Keratinocyte (primary cell): ENCODE results near the gene CWC27. TPM values are rescaled to one million over a fixed set of nuclear protein-coding genes. Genes with fewer than 3 reads are reported as not detected.

Experiments used
- DNase-seq: peaks from one replicate; pipeline ENCODE4 v3.0.0-alpha.2; 2011; ENCODE audit warnings: low read depth, missing footprints, low spot score
- FAIRE-seq: peaks from 2 replicates; lab custom pipeline; 2011; peaks lifted over from hg19 to GRCh38; lab: Jason Lieb, UNC
- H2AFZ ChIP-seq: 2 replicates; pipeline ENCODE4 v1.6.0; 2012; ENCODE audit warnings: low read length, control low read depth, inconsistent platforms; ENCODE audit not compliant: control insufficient read depth
- H3K27ac ChIP-seq: 2 replicates; pipeline ENCODE4 v1.5.1; 2011; ENCODE audit warnings: low read length; ENCODE audit not compliant: control insufficient read depth, insufficient read depth
- H3K27me3 ChIP-seq: 3 replicates; pipeline ENCODE4 v1.6.0; 2011; ENCODE audit warnings: low read length; ENCODE audit not compliant: control insufficient read depth, insufficient read depth; ENCODE audit errors: extremely low read depth
- H3K36me3 ChIP-seq, 2 experiments: 2 replicates in 1 of 2; 3 replicates in 1 of 2; pipeline ENCODE4 v1.5.1; 2011; ENCODE audit warnings: low read length in 2 of 2, mild to moderate bottlenecking in 1 of 2; ENCODE audit not compliant: control insufficient read depth in 2 of 2, insufficient read depth in 2 of 2; ENCODE audit errors: extremely low read depth in 1 of 2
- H3K4me1 ChIP-seq: 3 replicates; pipeline ENCODE4 v1.5.1; 2011; ENCODE audit warnings: low read length; ENCODE audit not compliant: control insufficient read depth, insufficient read depth; ENCODE audit errors: extremely low read depth
- H3K4me2 ChIP-seq: 3 replicates; pipeline ENCODE4 v1.6.0; 2011; ENCODE audit warnings: low read depth, low read length; ENCODE audit not compliant: control insufficient read depth, insufficient read depth; ENCODE audit errors: extremely low read depth
- H3K4me3 ChIP-seq, 3 experiments: fragments of 200-600 bp in 1 of 3; sonication (generic) in 1 of 3; 2 replicates in 2 of 3; 3 replicates in 1 of 3; pipeline ENCODE4 v1.5.1; 2011 to 2016; ENCODE audit warnings: low read length in 3 of 3, mild to moderate bottlenecking in 3 of 3, control low read depth in 2 of 3, inconsistent platforms in 1 of 3, low read depth in 1 of 3, mixed read lengths in 1 of 3, mixed run types in 1 of 3, moderate library complexity in 1 of 3; ENCODE audit not compliant: control insufficient read depth in 2 of 3, insufficient read depth in 2 of 3; ENCODE audit errors: extremely low read depth in 1 of 3
- H3K79me2 ChIP-seq: 2 replicates; pipeline ENCODE4 v1.6.0; 2012; ENCODE audit warnings: low read length; ENCODE audit not compliant: control insufficient read depth, insufficient read depth
- H3K9ac ChIP-seq: 3 replicates; pipeline ENCODE4 v1.6.0; 2011; ENCODE audit warnings: low read length; ENCODE audit not compliant: control insufficient read depth, insufficient read depth; ENCODE audit errors: extremely low read depth
- H3K9me1 ChIP-seq: 3 replicates; pipeline ENCODE4 v1.6.0; 2011; ENCODE audit warnings: low read length; ENCODE audit not compliant: control insufficient read depth, insufficient read depth; ENCODE audit errors: extremely low read depth
- H3K9me3 ChIP-seq: 2 replicates; pipeline ENCODE4 v1.5.1; 2012; ENCODE audit warnings: low read depth, low read length; ENCODE audit not compliant: control insufficient read depth
- H4K20me1 ChIP-seq: 3 replicates; pipeline ENCODE4 v1.6.0; 2011; ENCODE audit warnings: low read length; ENCODE audit not compliant: control insufficient read depth, insufficient read depth; ENCODE audit errors: extremely low read depth
- EZH2 ChIP-seq: IDR thresholded peaks from one replicate; pipeline ENCODE4 v1.6.1; 2012; ENCODE audit warnings: inconsistent platforms, mild to moderate bottlenecking, low read length, moderate library complexity
- dilution Hi-C: fragments of 300-500 bp; cut with MboI; formaldehyde crosslinking; loops from one replicate; pipeline ENCODE4 v1.7.0; 2020; ENCODE audit warnings: low sequenced_read_pairs; ENCODE audit not compliant: extremely low pct_ligation_motif_present
- polyA plus RNA-seq, 5 experiments: library from polyadenylated mRNA; depleted of rRNA in 3 of 5; stranded (reverse) in 3 of 5; stranded (forward) in 1 of 5; unstranded in 1 of 5; fragments of >200 nt; gene quantifications; 1 replicate in 1 of 5; 2 replicates in 3 of 5; 3 replicates in 1 of 5; pipeline versions ENCODE4 v1.2.1 to v1.2.3, GENCODE V29; 2011 to 2012; ENCODE audit warnings: missing spikeins in 2 of 5, low read depth in 1 of 5, low replicate concordance in 1 of 5
- TF ChIP-seq, protein P1 (sequence below), 3 experiments: IDR thresholded peaks in 1 of 3; conservative IDR thresholded peaks in 1 of 3; optimal IDR thresholded peaks in 1 of 3; 2 replicates in 2 of 3; 3 replicates in 1 of 3; pipeline versions ENCODE3 to v1.5.1; 2011; ENCODE audit warnings: low read length in 3 of 3, mild to moderate bottlenecking in 3 of 3, moderate library complexity in 2 of 3, control low read depth in 1 of 3, inconsistent platforms in 1 of 3; ENCODE audit not compliant: insufficient read depth in 2 of 3; ENCODE audit errors: extremely low read depth in 1 of 3

The CWC27 gene
- polyA plus RNA-seq, 1 donor (not counting 4 experiments of a cell fraction or from before 2014, with no cell fraction given): 31.8 TPM

GRCh38 chr5:64876203-64876602 lies 107.5 kb downstream of the CWC27 start:
- no peak overlapping the region for H2AFZ ChIP-seq
- no peaks in the 10 kb centered on the region for H4K20me1 ChIP-seq
- no peaks in the 10 kb centered on the region for H3K36me3 ChIP-seq
- dilution Hi-C loops: no loop called here
- H3K9me3 ChIP-seq: no peaks in the 10 kb centered on the region
- H3K4me3 ChIP-seq: no peak overlapping the region
- FAIRE-seq: no peak
- no peak overlapping the region for H3K4me2 ChIP-seq
- TF ChIP-seq EZH2: no peak
- TF ChIP-seq, protein P1, sequence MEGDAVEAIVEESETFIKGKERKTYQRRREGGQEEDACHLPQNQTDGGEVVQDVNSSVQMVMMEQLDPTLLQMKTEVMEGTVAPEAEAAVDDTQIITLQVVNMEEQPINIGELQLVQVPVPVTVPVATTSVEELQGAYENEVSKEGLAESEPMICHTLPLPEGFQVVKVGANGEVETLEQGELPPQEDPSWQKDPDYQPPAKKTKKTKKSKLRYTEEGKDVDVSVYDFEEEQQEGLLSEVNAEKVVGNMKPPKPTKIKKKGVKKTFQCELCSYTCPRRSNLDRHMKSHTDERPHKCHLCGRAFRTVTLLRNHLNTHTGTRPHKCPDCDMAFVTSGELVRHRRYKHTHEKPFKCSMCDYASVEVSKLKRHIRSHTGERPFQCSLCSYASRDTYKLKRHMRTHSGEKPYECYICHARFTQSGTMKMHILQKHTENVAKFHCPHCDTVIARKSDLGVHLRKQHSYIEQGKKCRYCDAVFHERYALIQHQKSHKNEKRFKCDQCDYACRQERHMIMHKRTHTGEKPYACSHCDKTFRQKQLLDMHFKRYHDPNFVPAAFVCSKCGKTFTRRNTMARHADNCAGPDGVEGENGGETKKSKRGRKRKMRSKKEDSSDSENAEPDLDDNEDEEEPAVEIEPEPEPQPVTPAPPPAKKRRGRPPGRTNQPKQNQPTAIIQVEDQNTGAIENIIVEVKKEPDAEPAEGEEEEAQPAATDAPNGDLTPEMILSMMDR (optimal IDR thresholded peaks at IDR 0.05 in 1 of 3, IDR thresholded peaks at IDR 0.05 in 1 of 3, conservative IDR thresholded peaks at IDR 0.05 in 1 of 3; ENCODE audit: extremely low read depth in 1 of 3, insufficient read depth in 2 of 3, low read length in 3 of 3): no peak
- no peaks in the 10 kb centered on the region for H3K27me3 ChIP-seq
- no peaks in the 10 kb centered on the region for H3K9me1 ChIP-seq
- no peak for DNase-seq
- H3K9ac ChIP-seq: no peak overlapping the region
- H3K4me1 ChIP-seq: no peaks in the 10 kb centered on the region
- no peak overlapping the region for H3K27ac ChIP-seq
- no peaks in the 10 kb centered on the region for H3K79me2 ChIP-seq

GRCh38 chr5:64880821-64881220 lies 112.1 kb downstream of the CWC27 start:
- DNase-seq (no peak), FAIRE-seq (no peak)
- no peak overlapping the region for H3K9ac ChIP-seq
- no peaks in the 10 kb centered on the region for H3K36me3 ChIP-seq
- H2AFZ ChIP-seq: no peak overlapping the region
- no peaks in the 10 kb centered on the region for H3K9me3 ChIP-seq
- H4K20me1 ChIP-seq: no peaks in the 10 kb centered on the region
- no peak overlapping the region for H3K27ac ChIP-seq
- dilution Hi-C loops: no loop called here
- H3K9me1 ChIP-seq: no peaks in the 10 kb centered on the region
- no peaks in the 10 kb centered on the region for H3K4me1 ChIP-seq
- no peak overlapping the region for H3K4me3 ChIP-seq
- TF ChIP-seq, protein P1 (optimal IDR thresholded peaks at IDR 0.05 in 1 of 3, IDR thresholded peaks at IDR 0.05 in 1 of 3, conservative IDR thresholded peaks at IDR 0.05 in 1 of 3; ENCODE audit: extremely low read depth in 1 of 3, insufficient read depth in 2 of 3, low read length in 3 of 3): no peak
- no peak for TF ChIP-seq EZH2
- H3K27me3 ChIP-seq: no peaks in the 10 kb centered on the region
- no peaks in the 10 kb centered on the region for H3K79me2 ChIP-seq
- H3K4me2 ChIP-seq: no peak overlapping the region
